BJ (cell line): ENCODE measurements around the gene MYD88. TPM values are rescaled to one million over a fixed set of nuclear protein-coding genes. Genes with fewer than 3 reads are reported as not detected.
"Not testable (repeated sequence)": the region's sequence is repeated elsewhere in the genome, so short reads cannot be mapped to it uniquely, and the experiment has no call there.

ENCODE experiments used
- CTCF ChIA-PET: fragments of 350-600 bp; formaldehyde crosslinking; extraction: SDS; loops from one replicate; lab custom pipeline; 2021; ENCODE audit warnings: antibody characterized with exemption, inconsistent platforms; lab: Yijun Ruan, JAX
- POLR2A ChIA-PET: fragments of 300-600 bp; sonication (Branson Sonifier 250); formaldehyde crosslinking; extraction: SDS; loops from one replicate; lab custom pipeline; 2021; ENCODE audit warnings: antibody characterized with exemption; lab: Charles Lee
- DNase-seq: peaks from one replicate; pipeline ENCODE4 v3.0.0-alpha.2; 2011; ENCODE audit warnings: low read depth
- H3K27me3 ChIP-seq: 2 replicates; pipeline ENCODE4 v1.6.0; 2011; ENCODE audit warnings: low read length; ENCODE audit not compliant: control insufficient read depth, insufficient read depth
- H3K36me3 ChIP-seq: 2 replicates; pipeline ENCODE4 v1.5.1; 2011; ENCODE audit warnings: low read length; ENCODE audit not compliant: control insufficient read depth, insufficient read depth
- H3K4me3 ChIP-seq: 2 replicates; pipeline ENCODE4 v1.5.1; 2011; ENCODE audit warnings: low read depth, mild to moderate bottlenecking, control low read depth, low read length
- polyA plus RNA-seq: library from polyadenylated mRNA; depleted of rRNA; stranded (reverse); fragments of >200 nt; gene quantifications from 2 replicates; pipeline ENCODE4 v1.2.3, GENCODE V29; 2011
- TF ChIP-seq, protein P1 (sequence below): IDR thresholded peaks from 2 replicates; pipeline ENCODE4 v1.5.1; 2011; ENCODE audit warnings: low read depth, mild to moderate bottlenecking, control low read depth, inconsistent platforms, low read length, moderate library complexity; ENCODE audit not compliant: insufficient read depth

Gene MYD88
- polyA plus RNA-seq, 1 experiment = 45.6 TPM

GRCh38 chr3:38129058-38129457 lies 9.4 kb upstream of the MYD88 start:
- CTCF ChIA-PET = interaction anchor here (5.5 kb wide), 1 partner anchor 11 kb away, joined by 39 read pairs; no protein-coding TSS in a partner anchor
- Histone ChIP-seq H3K36me3 (peaks cover 59% of the 10 kb centered on the region), H3K4me3 (no peak overlapping the region), H3K27me3 (no peaks in the 10 kb centered on the region)
- no peak for DNase-seq
- POLR2A ChIA-PET = no interaction called here
- TF ChIP-seq, protein P1, sequence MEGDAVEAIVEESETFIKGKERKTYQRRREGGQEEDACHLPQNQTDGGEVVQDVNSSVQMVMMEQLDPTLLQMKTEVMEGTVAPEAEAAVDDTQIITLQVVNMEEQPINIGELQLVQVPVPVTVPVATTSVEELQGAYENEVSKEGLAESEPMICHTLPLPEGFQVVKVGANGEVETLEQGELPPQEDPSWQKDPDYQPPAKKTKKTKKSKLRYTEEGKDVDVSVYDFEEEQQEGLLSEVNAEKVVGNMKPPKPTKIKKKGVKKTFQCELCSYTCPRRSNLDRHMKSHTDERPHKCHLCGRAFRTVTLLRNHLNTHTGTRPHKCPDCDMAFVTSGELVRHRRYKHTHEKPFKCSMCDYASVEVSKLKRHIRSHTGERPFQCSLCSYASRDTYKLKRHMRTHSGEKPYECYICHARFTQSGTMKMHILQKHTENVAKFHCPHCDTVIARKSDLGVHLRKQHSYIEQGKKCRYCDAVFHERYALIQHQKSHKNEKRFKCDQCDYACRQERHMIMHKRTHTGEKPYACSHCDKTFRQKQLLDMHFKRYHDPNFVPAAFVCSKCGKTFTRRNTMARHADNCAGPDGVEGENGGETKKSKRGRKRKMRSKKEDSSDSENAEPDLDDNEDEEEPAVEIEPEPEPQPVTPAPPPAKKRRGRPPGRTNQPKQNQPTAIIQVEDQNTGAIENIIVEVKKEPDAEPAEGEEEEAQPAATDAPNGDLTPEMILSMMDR = no peak

GRCh38 chr3:38130631-38131065 lies 7.8 kb upstream of the MYD88 start:
- DNase-seq = no peak
- POLR2A ChIA-PET = no interaction called here
- H3K4me3 ChIP-seq = no peak overlapping the region
- CTCF ChIA-PET = interaction anchor here (0.8 to 5.5 kb wide), 7 partner anchors 12 to 350 kb away, joined by 3 to 39 read pairs (median 4); partner anchors contain the start of gene XYLB
- H3K36me3 ChIP-seq = peaks cover 52% of the 10 kb centered on the region
- H3K27me3 ChIP-seq = no peaks in the 10 kb centered on the region
- TF ChIP-seq, protein P1 = no peak

DNA sequence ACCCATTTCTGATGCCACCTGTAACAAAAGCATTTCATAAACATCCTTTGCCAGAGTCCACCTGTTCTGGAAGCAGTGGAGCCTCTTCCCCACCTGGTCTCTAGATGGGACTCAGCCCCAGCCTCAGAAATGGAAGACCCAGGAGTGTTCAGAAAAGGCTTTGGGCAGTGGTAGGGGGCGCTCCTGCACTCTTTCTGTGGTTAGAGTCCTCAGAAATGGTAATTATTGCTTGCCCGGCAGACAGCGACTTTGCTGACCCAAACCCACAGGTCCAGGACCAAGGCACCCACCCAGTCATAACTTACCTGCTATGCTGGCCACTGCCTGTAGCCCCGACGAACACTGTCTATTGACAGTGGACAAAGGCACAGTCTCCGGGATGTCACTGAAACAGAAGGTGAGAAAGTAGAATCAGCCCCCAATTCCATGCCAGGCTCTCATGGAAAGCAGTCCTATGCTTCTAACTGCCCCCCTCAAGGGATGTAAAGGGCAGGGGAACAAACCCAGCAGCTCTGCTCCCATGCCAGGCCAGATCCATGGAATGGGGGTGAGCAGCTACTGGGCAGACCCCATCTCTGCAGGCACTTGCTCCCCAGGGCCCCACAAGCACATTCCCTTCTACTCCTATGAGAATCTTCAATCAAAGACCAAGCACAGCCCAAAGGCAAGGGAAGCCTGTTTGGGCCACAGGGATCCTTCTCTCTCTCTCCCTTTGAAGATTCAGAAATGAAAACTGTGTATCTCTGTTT lies 6.7 kb upstream of the MYD88 start:
- TF ChIP-seq, protein P1 = peak; percentile 55
- Histone ChIP-seq H3K27me3 (no peaks in the 10 kb centered on the region), H3K36me3 (peaks cover 42% of the 10 kb centered on the region), H3K4me3 (no peak overlapping the region)
- ChIA-PET POLR2A (no interaction called here), CTCF (interaction anchor here (0.8 to 5.5 kb wide), 8 partner anchors 14 to 349 kb away, joined by 3 to 39 read pairs (median 4); partner anchors contain the start of gene XYLB)
- DNase-seq = no peak

DNA sequence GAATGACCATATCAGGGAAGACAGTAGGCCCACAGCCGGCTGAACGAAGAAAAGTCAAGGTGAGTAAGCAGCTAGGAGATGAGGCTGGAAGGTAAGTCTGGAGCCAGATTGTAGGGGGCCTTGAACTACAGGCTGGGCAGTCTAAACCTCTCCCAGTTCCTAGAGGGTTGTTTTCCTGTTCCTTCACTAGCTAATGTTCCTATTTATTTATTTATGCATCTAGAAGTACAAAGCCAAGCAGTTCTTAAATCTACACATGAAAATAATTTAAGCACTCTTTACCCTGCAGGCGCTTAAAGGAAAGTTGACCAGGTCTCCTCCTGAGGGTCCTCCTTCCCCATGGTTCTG lies 5.3 kb upstream of the MYD88 start:
- Histone ChIP-seq H3K4me3 (no peak overlapping the region), H3K36me3 (peaks cover 31% of the 10 kb centered on the region), H3K27me3 (no peaks in the 10 kb centered on the region)
- TF ChIP-seq, protein P1 = no peak
- ChIA-PET CTCF (interaction anchor here (0.6 to 1.5 kb wide), 4 partner anchors 22 to 241 kb away, joined by 3 to 6 read pairs (median 4); no protein-coding TSS in a partner anchor), POLR2A (no interaction called here)
- DNase-seq = no peak

DNA sequence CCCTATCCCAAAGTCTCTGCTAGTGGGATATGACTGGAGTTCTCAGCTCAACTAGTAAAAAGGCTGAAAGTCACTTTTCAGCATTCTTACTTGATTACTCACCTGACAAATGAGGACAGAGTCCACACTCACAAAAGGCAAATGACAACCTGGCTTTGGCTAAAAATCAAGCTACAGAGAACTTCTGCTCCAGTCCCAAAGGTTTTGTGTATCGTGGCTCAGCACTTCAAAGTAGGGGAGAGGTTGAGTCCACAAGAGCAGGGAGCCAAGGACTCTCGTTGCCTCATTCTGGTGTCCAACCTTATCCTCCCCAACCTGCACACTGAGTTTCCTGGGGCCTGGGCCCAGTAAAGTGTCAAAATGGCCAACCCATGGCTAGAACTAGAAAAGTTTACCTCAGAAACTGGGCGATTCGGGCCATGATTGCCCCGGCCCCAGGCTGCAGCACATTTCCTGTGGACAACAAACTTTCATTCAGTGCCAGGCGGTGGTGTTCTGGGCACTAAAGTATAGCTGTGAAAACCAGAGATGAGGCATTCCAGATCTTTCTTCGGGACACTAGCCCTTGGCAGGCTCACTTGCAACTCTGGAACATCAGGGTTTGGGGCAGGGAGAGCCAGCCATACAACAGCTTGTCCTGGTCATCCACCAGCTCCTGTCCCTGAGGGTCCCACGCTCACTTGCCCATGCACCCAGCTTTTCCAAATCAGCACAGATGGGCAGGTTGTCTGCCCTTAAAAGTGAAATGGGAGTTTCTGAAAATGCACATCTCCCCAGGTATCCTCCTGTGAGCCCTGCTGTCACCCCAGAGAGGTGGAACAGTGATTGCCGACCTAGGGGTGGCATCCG lies 4.7 kb upstream of the MYD88 start:
- no peak overlapping the region for H3K4me3 ChIP-seq
- H3K27me3 ChIP-seq = no peaks in the 10 kb centered on the region
- no peak for DNase-seq
- TF ChIP-seq, protein P1 = no peak
- POLR2A ChIA-PET = no interaction called here
- CTCF ChIA-PET = interaction anchor here (0.6 to 1.5 kb wide), 4 partner anchors 22 to 242 kb away, joined by 3 to 6 read pairs (median 4); no protein-coding TSS in a partner anchor
- peaks cover 30% of the 10 kb centered on the region for H3K36me3 ChIP-seq

GRCh38 chr3:38134517-38135143 lies 3.8 kb upstream of the MYD88 start:
- DNase-seq, H3K27me3 ChIP-seq, POLR2A ChIA-PET, H3K4me3 ChIP-seq: not testable (repeated sequence)
- H3K36me3 ChIP-seq = peaks cover 23% of the 10 kb centered on the region
- CTCF ChIA-PET = interaction anchor here (1.5 kb wide), 1 partner anchor 164 kb away, joined by 6 read pairs; no protein-coding TSS in a partner anchor

DNA sequence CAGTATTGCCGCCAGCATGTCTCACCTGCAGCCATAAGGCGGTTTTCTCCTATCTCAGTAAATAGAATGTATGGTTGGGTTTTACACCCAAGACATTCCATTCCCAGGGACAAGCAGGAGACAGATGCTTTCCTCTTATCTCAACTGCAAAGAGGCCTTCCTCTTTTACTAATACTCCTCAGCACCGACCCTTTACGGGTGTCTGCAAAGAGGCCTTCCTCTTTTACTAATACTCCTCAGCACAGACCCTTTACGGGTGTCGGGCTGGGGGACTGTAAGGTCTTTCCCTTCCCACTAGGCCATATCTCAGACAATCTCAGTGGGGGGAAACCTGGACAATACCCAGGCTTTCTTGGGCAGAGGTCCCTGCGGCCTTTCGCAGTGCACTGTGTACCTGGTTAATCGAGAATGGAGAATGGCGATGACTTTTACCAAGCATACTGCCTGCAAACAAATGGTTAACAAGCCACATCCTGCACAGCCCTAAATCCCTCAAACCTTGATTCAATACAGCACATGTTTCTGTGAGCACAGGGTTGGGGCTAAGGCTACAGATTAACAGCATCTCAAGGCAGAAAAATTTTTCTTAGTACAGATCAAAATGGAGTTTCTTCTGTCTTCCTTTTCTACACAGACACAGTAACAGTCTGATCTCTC lies 2.7 kb upstream of the MYD88 start:
- Histone ChIP-seq H3K4me3 (peak overlapping the region; percentile 72), H3K36me3 (peaks cover 20% of the 10 kb centered on the region)
- H3K27me3 ChIP-seq, DNase-seq: not testable (repeated sequence)
- ChIA-PET POLR2A (interaction anchor here (1.6 kb wide), 1 partner anchor 29 kb away, joined by 7 read pairs; the partner anchor contains the start of gene OXSR1), CTCF (interaction anchor here (1.2 kb wide), 1 partner anchor 210 kb away, joined by 3 read pairs; no protein-coding TSS in a partner anchor)
